ENCODE results near the gene RFK. TPM values are rescaled to one million over a fixed set of nuclear protein-coding genes. Genes with fewer than 3 reads are reported as not detected.

Gene RFK
- total RNA-seq, 1 experiment from 2014 or later = 35.0 TPM

DNA sequence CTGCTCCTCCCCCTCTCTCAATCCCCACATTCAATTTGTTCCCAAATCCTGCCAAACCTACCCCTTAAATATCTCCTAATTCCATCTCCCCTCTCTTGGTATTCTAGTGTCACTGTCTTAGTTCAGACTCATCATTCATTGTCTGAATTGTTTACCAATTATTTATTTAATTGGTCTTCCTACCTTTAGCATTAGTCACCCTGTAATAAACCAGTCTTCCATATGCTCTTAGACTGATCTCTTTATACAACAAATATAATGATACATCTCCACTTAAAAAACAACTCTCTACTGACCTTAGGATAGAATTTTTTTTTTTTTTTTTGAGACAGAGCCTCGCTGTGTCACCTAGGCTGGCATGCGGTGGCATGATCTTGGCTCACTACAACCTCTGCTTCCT lies 51.4 kb downstream of the RFK start:
- ATAC-seq (no peak), DNase-seq (ENCODE audit: low read depth, low spot score) (no peak)
- no peaks in the 10 kb centered on the region for H3K27me3 ChIP-seq (ENCODE audit: insufficient read depth, low read length)
- TF ChIP-seq, protein P1, sequence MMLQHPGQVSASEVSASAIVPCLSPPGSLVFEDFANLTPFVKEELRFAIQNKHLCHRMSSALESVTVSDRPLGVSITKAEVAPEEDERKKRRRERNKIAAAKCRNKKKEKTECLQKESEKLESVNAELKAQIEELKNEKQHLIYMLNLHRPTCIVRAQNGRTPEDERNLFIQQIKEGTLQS (IDR thresholded peaks at IDR 0.05) = no peak
- no peak for TF ChIP-seq ZFX (IDR thresholded peaks at IDR 0.05)
- no peak overlapping the region for H3K9ac ChIP-seq (ENCODE audit: low read length)
- H3K27ac ChIP-seq (ENCODE audit: low read depth, low read length) = no peak overlapping the region
- H2AFZ ChIP-seq (ENCODE audit: low read depth, low read length, poor library complexity, severe bottlenecking) = no peak overlapping the region
- BruUV-seq (replicated peaks) = no TSS peak
- CTCF ChIA-PET = no interaction called here
- RAD21 ChIA-PET (ENCODE audit: low non-redundant PET in 1 of 2, low total read pairs in 2 of 2, uncharacterized antibody in 2 of 2, unreplicated experiment in 2 of 2) = no interaction called here
- no peaks in the 10 kb centered on the region for H3K4me1 ChIP-seq (ENCODE audit: control insufficient read depth in 1 of 2, insufficient read depth in 2 of 2, low read length in 2 of 2)
- no peaks in the 10 kb centered on the region for H3K9me2 ChIP-seq (ENCODE audit: insufficient read depth)
- no peaks in the 10 kb centered on the region for H3K36me3 ChIP-seq (ENCODE audit: control insufficient read depth in 1 of 2, insufficient read depth in 2 of 2, low read length in 2 of 2)
- no peak overlapping the region for H3K4me2 ChIP-seq (ENCODE audit: low read length)
- POLR2A ChIA-PET = no interaction called here
- H4K20me1 ChIP-seq (ENCODE audit: insufficient read depth) = no peaks in the 10 kb centered on the region
- intact Hi-C loops (cut with micrococcal nuclease) = no loop called here
- no peaks in the 10 kb centered on the region for H3K9me3 ChIP-seq (ENCODE audit: control insufficient read depth in 1 of 2, insufficient read depth in 1 of 2, low read depth in 1 of 2, low read length in 2 of 2)
- no peaks in the 10 kb centered on the region for H3K79me2 ChIP-seq (ENCODE audit: insufficient read depth, low read length)
- no peak overlapping the region for H3K4me3 ChIP-seq (replicated peaks in 1 of 2; ENCODE audit: low read depth in 1 of 2, low read length in 2 of 2)

DNA sequence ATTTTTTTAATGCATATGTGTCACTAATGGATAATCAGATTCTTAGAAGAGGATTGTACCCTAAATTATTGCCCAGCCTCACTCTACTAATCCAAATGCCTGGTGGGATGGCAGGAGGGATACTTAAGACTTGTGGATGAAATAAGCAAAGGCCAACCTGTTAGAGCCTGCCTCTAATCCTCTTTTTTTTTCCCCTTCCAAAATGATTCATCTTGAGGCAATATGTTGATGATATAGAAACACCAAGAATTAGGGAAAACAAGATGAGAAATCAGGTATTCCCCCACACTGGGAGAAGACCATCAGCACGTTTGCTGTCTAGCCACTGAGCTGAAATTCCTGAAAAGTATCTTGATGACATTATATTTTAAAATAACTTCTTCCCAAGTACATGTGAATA lies 52.0 kb downstream of the RFK start:
- H4K20me1 ChIP-seq (ENCODE audit: insufficient read depth) = no peaks in the 10 kb centered on the region
- no peak overlapping the region for H3K4me2 ChIP-seq (ENCODE audit: low read length)
- TF ChIP-seq POLR2AphosphoS5 (IDR thresholded peaks at IDR 0.05; ENCODE audit: low read depth, low read length) = no peak
- TF ChIP-seq TCF7L2 (IDR thresholded peaks at IDR 0.05; ENCODE audit: borderline replicate concordance, extremely low read depth, insufficient read depth, insufficient read length) = no peak
- no peak for TF ChIP-seq EZH2 (IDR thresholded peaks at IDR 0.05)
- TF ChIP-seq, protein P2, sequence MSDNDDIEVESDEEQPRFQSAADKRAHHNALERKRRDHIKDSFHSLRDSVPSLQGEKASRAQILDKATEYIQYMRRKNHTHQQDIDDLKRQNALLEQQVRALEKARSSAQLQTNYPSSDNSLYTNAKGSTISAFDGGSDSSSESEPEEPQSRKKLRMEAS (IDR thresholded peaks at IDR 0.05) = no peak
- TF ChIP-seq, protein P1 (IDR thresholded peaks at IDR 0.05) = no peak
- TF ChIP-seq CEBPB (IDR thresholded peaks at IDR 0.05; ENCODE audit: low read depth) = no peak
- no peak for TF ChIP-seq CBX3 (IDR thresholded peaks at IDR 0.05; ENCODE audit: low read depth)
- no peak for TF ChIP-seq YY1 (IDR thresholded peaks at IDR 0.05; ENCODE audit: extremely low read depth, insufficient replicate concordance, low read depth, low read length)
- TF ChIP-seq SRF (IDR thresholded peaks at IDR 0.05; ENCODE audit: low read depth) = no peak
- no peak for TF ChIP-seq POLR2A (IDR thresholded peaks at IDR 0.05; ENCODE audit: borderline replicate concordance, extremely low read depth, insufficient read depth, insufficient read length)
- intact Hi-C loops (cut with micrococcal nuclease) = no loop called here
- ChIA-PET CTCF (no interaction called here), RAD21 (ENCODE audit: low non-redundant PET in 1 of 2, low total read pairs in 2 of 2, uncharacterized antibody in 2 of 2, unreplicated experiment in 2 of 2) (no interaction called here), POLR2A (no interaction called here)
- no peak overlapping the region for H3K27ac ChIP-seq (ENCODE audit: low read depth, low read length)
- no TSS peak for BruUV-seq (replicated peaks)
- no peaks in the 10 kb centered on the region for H3K27me3 ChIP-seq (ENCODE audit: insufficient read depth, low read length)
- no peak overlapping the region for H2AFZ ChIP-seq (ENCODE audit: low read depth, low read length, poor library complexity, severe bottlenecking)
- no peaks in the 10 kb centered on the region for H3K9me3 ChIP-seq (ENCODE audit: control insufficient read depth in 1 of 2, insufficient read depth in 1 of 2, low read depth in 1 of 2, low read length in 2 of 2)
- H3K36me3 ChIP-seq (ENCODE audit: control insufficient read depth in 1 of 2, insufficient read depth in 2 of 2, low read length in 2 of 2) = no peaks in the 10 kb centered on the region
- H3K4me3 ChIP-seq (replicated peaks in 1 of 2; ENCODE audit: low read depth in 1 of 2, low read length in 2 of 2) = no peak overlapping the region
- ATAC-seq = no peak
- no peak overlapping the region for H3K9ac ChIP-seq (ENCODE audit: low read length)
- no peak for DNase-seq (ENCODE audit: low read depth, low spot score)
- no peaks in the 10 kb centered on the region for H3K4me1 ChIP-seq (ENCODE audit: control insufficient read depth in 1 of 2, insufficient read depth in 2 of 2, low read length in 2 of 2)
- no peaks in the 10 kb centered on the region for H3K79me2 ChIP-seq (ENCODE audit: insufficient read depth, low read length)
- no peaks in the 10 kb centered on the region for H3K9me2 ChIP-seq (ENCODE audit: insufficient read depth)

Measured in HCT116 (cell line).